ENCODE data around the gene VTI1B.

Gene VTI1B

GRCh38 chr14:67680121-67680602 lies 5.7 kb upstream of the VTI1B start:
- DNase-seq (ENCODE audit: low read depth in 2 of 2): peak; percentile 88 to 89
- no peak for TF ChIP-seq CTCF (IDR thresholded peaks at IDR 0.05; ENCODE audit: low read depth, low read length)
- no peak overlapping the region for H3K4me3 ChIP-seq (replicated peaks in 1 of 2; ENCODE audit: low read depth in 2 of 2, low read length in 2 of 2)

GRCh38 chr14:67679006-67679405 lies 4.6 kb upstream of the VTI1B start:
- TF ChIP-seq CTCF (IDR thresholded peaks at IDR 0.05; ENCODE audit: low read depth, low read length): no peak
- DNase-seq (ENCODE audit: low read depth in 2 of 2): no peak
- H3K4me3 ChIP-seq (replicated peaks in 1 of 2; ENCODE audit: low read depth in 2 of 2, low read length in 2 of 2): no peak overlapping the region

- TF ChIP-seq CTCF (IDR thresholded peaks at IDR 0.05; ENCODE audit: low read depth, low read length): no peak
Measured at GRCh38 chr14:67675219-67675582, 769 bp upstream of the VTI1B start.

GRCh38 chr14:67674139-67674479 lies 323 bp downstream of the VTI1B start:
- H3K4me3 ChIP-seq (replicated peaks in 1 of 2; ENCODE audit: low read depth in 2 of 2, low read length in 2 of 2): peak overlapping the region; percentile 80 to 89
- peak; percentile 52 to 56 for DNase-seq (ENCODE audit: low read depth in 2 of 2)
- TF ChIP-seq CTCF (IDR thresholded peaks at IDR 0.05; ENCODE audit: low read depth, low read length): no peak

More at GRCh38 chr14:67675219-67675582, 769 bp upstream of the VTI1B start:
- peak overlapping the region; percentile 80 to 89 for H3K4me3 ChIP-seq (replicated peaks in 1 of 2; ENCODE audit: low read depth in 2 of 2, low read length in 2 of 2)
- no peak for DNase-seq (ENCODE audit: low read depth in 2 of 2)

- peak overlapping the region; percentile 80 to 89 for H3K4me3 ChIP-seq (replicated peaks in 1 of 2; ENCODE audit: low read depth in 2 of 2, low read length in 2 of 2)
- TF ChIP-seq CTCF (IDR thresholded peaks at IDR 0.05; ENCODE audit: low read depth, low read length): no peak
- DNase-seq (ENCODE audit: low read depth in 2 of 2): peak in 1 of 2 donors; percentile 56
Measured at GRCh38 chr14:67673451-67673850, 981 bp downstream of the VTI1B start.

- H3K4me3 ChIP-seq (replicated peaks in 1 of 2; ENCODE audit: low read depth in 2 of 2, low read length in 2 of 2): no peak overlapping the region
- no peak for DNase-seq (ENCODE audit: low read depth in 2 of 2)
- TF ChIP-seq CTCF (IDR thresholded peaks at IDR 0.05; ENCODE audit: low read depth, low read length): no peak
Measured at GRCh38 chr14:67668559-67668958, 5.9 kb downstream of the VTI1B start.

GRCh38 chr14:67666750-67667449 lies 7.5 kb downstream of the VTI1B start:
- DNase-seq (ENCODE audit: low read depth in 2 of 2): peak; percentile 82 to 84
- peak; percentile 63 for TF ChIP-seq CTCF (IDR thresholded peaks at IDR 0.05; ENCODE audit: low read depth, low read length)
- H3K4me3 ChIP-seq (replicated peaks in 1 of 2; ENCODE audit: low read depth in 2 of 2, low read length in 2 of 2): no peak overlapping the region
